ENCODE measurements around the gene CFAP46. TPM values are rescaled to one million over a fixed set of nuclear protein-coding genes. Genes with fewer than 3 reads are reported as not detected.

CFAP46 gene
- polyA plus RNA-seq, 3 donors, result 0.07 TPM; not detected in 2

DNA sequence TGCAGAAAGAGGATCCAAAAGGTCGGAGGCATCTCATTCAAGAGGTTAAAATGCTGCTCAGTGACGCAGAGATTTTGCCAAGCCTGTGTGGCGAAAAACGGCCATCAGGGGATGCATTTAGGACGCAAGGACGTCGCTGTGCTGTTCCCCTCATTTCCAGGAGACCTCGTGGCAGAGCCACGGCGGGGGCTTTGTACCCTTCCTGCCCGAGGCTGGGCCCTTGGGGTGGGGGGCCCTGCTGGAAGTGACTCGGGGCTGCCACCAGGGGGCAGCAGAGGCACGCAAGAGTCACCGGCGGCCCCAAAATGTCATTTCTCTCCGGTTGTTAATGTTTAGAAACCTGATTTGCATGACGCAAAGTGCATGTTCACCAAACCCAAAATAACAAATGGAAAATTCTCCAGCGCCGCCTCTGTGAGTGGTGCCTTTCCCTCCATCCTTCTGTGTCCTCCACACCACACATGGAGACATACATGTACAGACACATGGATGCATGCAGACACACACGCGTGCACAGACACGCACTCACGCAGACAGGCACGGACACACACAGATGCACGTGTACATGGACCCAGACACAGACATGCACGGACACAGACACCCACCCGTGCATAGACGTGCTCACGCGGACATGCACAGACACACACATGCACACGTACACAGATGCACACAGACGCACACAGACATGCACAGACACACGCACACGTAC lies 105.4 kb downstream of the CFAP46 start:
- Mint-ChIP-seq H3K36me3 (no peaks in the 10 kb centered on the region), H3K4me1 (no peaks in the 10 kb centered on the region), H3K4me3 (no peak overlapping the region), H3K27ac (no peak overlapping the region), H3K27me3 (ENCODE audit: low read depth in 3 of 3) (peaks cover 2 to 6% (median 4%) of the 10 kb centered on the region in 3 donors), H3K9me3 (peaks cover 4 to 12% (median 7%) of the 10 kb centered on the region in 7 donors)
- intact Hi-C loops (cut with micrococcal nuclease), result no loop called here
- Histone ChIP-seq H3K9me3 (replicated peaks in 1 of 2; ENCODE audit: control insufficient read depth in 1 of 2, insufficient read depth in 1 of 2, low read length in 2 of 2) (peaks cover 0 to 12% of the 10 kb centered on the region in 2 donors), H3K27me3 (ENCODE audit: control insufficient read depth in 2 of 2, insufficient read depth in 2 of 2, low read length in 2 of 2) (no peaks in the 10 kb centered on the region), H3K4me1 (ENCODE audit: control insufficient read depth in 1 of 2, insufficient read depth in 2 of 2, low read length in 2 of 2) (no peaks in the 10 kb centered on the region), H3K4me3 (replicated peaks in 1 of 3; ENCODE audit: low read depth in 2 of 3, low read length in 3 of 3) (no peak overlapping the region), H3K9ac (ENCODE audit: insufficient read depth, low read length, poor library complexity, severe bottlenecking) (no peak overlapping the region), H3K4me2 (replicated peaks; ENCODE audit: extremely low read depth, low read length, poor library complexity, severe bottlenecking) (no peak overlapping the region), H4K20me1 (ENCODE audit: insufficient read depth, low read length) (no peaks in the 10 kb centered on the region), H3K27ac (ENCODE audit: low read depth in 1 of 2, low read length in 2 of 2) (no peak overlapping the region), H3K79me2 (ENCODE audit: insufficient read depth, low read length) (no peaks in the 10 kb centered on the region), H2AFZ (ENCODE audit: insufficient read depth, low read depth, low read length, poor library complexity, severe bottlenecking) (no peak overlapping the region), H3K36me3 (replicated peaks in 1 of 2; ENCODE audit: control insufficient read depth in 1 of 2, insufficient read depth in 2 of 2, low read length in 2 of 2) (no peaks in the 10 kb centered on the region)
- TF ChIP-seq, protein P1, sequence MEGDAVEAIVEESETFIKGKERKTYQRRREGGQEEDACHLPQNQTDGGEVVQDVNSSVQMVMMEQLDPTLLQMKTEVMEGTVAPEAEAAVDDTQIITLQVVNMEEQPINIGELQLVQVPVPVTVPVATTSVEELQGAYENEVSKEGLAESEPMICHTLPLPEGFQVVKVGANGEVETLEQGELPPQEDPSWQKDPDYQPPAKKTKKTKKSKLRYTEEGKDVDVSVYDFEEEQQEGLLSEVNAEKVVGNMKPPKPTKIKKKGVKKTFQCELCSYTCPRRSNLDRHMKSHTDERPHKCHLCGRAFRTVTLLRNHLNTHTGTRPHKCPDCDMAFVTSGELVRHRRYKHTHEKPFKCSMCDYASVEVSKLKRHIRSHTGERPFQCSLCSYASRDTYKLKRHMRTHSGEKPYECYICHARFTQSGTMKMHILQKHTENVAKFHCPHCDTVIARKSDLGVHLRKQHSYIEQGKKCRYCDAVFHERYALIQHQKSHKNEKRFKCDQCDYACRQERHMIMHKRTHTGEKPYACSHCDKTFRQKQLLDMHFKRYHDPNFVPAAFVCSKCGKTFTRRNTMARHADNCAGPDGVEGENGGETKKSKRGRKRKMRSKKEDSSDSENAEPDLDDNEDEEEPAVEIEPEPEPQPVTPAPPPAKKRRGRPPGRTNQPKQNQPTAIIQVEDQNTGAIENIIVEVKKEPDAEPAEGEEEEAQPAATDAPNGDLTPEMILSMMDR (IDR thresholded peaks at IDR 0.05), result peak; percentile 97
- WGBS (ENCODE audit: insufficient coverage), result 51% methylated on average over 27 of the region's 34 CpGs
- DNase-seq, result peak; percentile 1 to 26 (median 14)

DNA sequence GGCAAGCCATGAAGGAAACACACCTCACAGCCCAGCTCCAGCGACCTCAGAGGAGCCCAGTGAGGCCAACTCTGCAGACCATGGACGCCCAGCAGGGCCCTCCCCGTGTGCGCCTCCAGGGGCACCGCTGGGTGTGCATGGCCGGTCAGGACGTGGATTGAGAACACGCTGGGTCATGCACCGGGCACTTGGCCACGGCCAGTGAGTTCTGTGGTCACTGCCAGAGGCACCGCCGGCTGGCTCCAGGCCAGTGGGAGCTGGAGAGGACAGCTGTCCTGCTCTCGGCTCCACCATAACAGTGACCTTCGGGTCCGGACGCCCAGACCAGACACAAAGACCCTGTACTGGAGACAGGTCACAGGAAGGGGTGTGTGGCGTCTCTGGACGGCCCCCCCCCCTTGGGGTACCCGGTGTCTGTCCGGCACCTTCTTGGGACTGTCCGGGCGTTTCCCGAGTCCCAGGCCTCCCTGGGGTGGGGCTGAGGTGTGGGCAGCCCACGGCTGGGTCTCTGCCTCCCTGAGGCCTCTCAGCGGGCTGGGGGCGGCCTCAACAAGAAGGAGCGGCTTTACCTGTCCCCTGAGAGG lies 106.0 kb downstream of the CFAP46 start:
- Histone ChIP-seq H4K20me1 (ENCODE audit: insufficient read depth, low read length) (no peaks in the 10 kb centered on the region), H3K27me3 (ENCODE audit: control insufficient read depth in 2 of 2, insufficient read depth in 2 of 2, low read length in 2 of 2) (no peaks in the 10 kb centered on the region), H3K4me3 (replicated peaks in 1 of 3; ENCODE audit: low read depth in 2 of 3, low read length in 3 of 3) (no peak overlapping the region), H3K9ac (ENCODE audit: insufficient read depth, low read length, poor library complexity, severe bottlenecking) (no peak overlapping the region), H3K36me3 (replicated peaks in 1 of 2; ENCODE audit: control insufficient read depth in 1 of 2, insufficient read depth in 2 of 2, low read length in 2 of 2) (no peaks in the 10 kb centered on the region), H3K27ac (ENCODE audit: low read depth in 1 of 2, low read length in 2 of 2) (no peak overlapping the region), H3K4me1 (ENCODE audit: control insufficient read depth in 1 of 2, insufficient read depth in 2 of 2, low read length in 2 of 2) (no peaks in the 10 kb centered on the region), H3K4me2 (replicated peaks; ENCODE audit: extremely low read depth, low read length, poor library complexity, severe bottlenecking) (no peak overlapping the region), H3K9me3 (replicated peaks in 1 of 2; ENCODE audit: control insufficient read depth in 1 of 2, insufficient read depth in 1 of 2, low read length in 2 of 2) (peaks cover 0 to 6% of the 10 kb centered on the region in 2 donors), H2AFZ (ENCODE audit: insufficient read depth, low read depth, low read length, poor library complexity, severe bottlenecking) (no peak overlapping the region), H3K79me2 (ENCODE audit: insufficient read depth, low read length) (no peaks in the 10 kb centered on the region)
- 73% methylated on average over 27 of the region's 27 CpGs for WGBS (ENCODE audit: insufficient coverage)
- TF ChIP-seq, protein P1 (IDR thresholded peaks at IDR 0.05), result no peak
- H3K27me3 Mint-ChIP-seq (ENCODE audit: low read depth in 3 of 3), result peaks cover 6 to 8% (median 6%) of the 10 kb centered on the region in 3 donors
- no peak for DNase-seq
- intact Hi-C loops (cut with micrococcal nuclease), result no loop called here
- peaks cover 0 to 6% (median under 1%) of the 10 kb centered on the region in 7 donors for H3K9me3 Mint-ChIP-seq
- no peaks in the 10 kb centered on the region for H3K36me3 Mint-ChIP-seq
- no peak overlapping the region for H3K4me3 Mint-ChIP-seq
- H3K27ac Mint-ChIP-seq, result no peak overlapping the region
- no peaks in the 10 kb centered on the region for H3K4me1 Mint-ChIP-seq

Measured in CD14-positive monocyte (primary cell).